Vagina (tissue), 2 donors: ENCODE data around the gene MRPS21. TPM values are rescaled to one million over a fixed set of nuclear protein-coding genes. Genes with fewer than 3 reads are reported as not detected.
"Not testable (repeated sequence)": the region's sequence is repeated elsewhere in the genome, so short reads cannot be mapped to it uniquely, and the experiment has no call there.

Source experiments
- DNase-seq, 2 donors: peaks; one replicate each; pipeline ENCODE4 v3.0.0-alpha.2; 2017; ENCODE audit errors: extremely low spot score in 2 of 2
- H3K27ac ChIP-seq: fragments of 200-600 bp; sonication (generic); one replicate; pipeline ENCODE4 v1.5.1; 2019
- H3K27me3 ChIP-seq: fragments of 200-600 bp; sonication (generic); one replicate; pipeline ENCODE4 v1.5.1; 2019
- H3K36me3 ChIP-seq, 2 donors: fragments of 200-600 bp; sonication (generic); one replicate each; pipeline ENCODE4 v1.5.1; 2017 to 2019
- H3K4me1 ChIP-seq: fragments of 200-600 bp; sonication (generic); one replicate; pipeline ENCODE4 v1.5.1; 2019
- H3K4me3 ChIP-seq, 2 donors: fragments of 200-600 bp; sonication (generic); 1 replicate in 1 of 2; 2 replicates in 1 of 2; pipeline ENCODE4 v1.5.1; 2016 to 2019
- H3K9me3 ChIP-seq: fragments of 200-600 bp; sonication (generic); one replicate; pipeline ENCODE4 v1.5.1; 2019
- CTCF ChIP-seq, 3 experiments: fragments of 450-650 bp in 2 of 3; fragments of 200-600 bp in 1 of 3; sonication (generic) in 1 of 3; IDR thresholded peaks; one replicate each; pipeline ENCODE4 v1.5.1; 2017 to 2019; ENCODE audit warnings: antibody characterized with exemption in 3 of 3, mild to moderate bottlenecking in 2 of 3, moderate library complexity in 2 of 3
- POLR2A ChIP-seq, 2 donors: fragments of 450-650 bp; IDR thresholded peaks; one replicate each; pipeline ENCODE4 v1.6.1; 2017; ENCODE audit warnings: antibody characterized with exemption in 2 of 2, mild to moderate bottlenecking in 2 of 2, moderate library complexity in 2 of 2
- POLR2AphosphoS5 ChIP-seq, 2 donors: sonication (generic); formaldehyde crosslinking; IDR thresholded peaks; one replicate each; pipeline ENCODE4 v1.9.0; 2017; ENCODE audit warnings: antibody characterized with exemption in 2 of 2, mild to moderate bottlenecking in 2 of 2, low read depth in 1 of 2; ENCODE audit not compliant: insufficient read depth in 1 of 2
- intact Hi-C: fragments of 100-400 bp; cut with DNase I; formaldehyde crosslinking; loops from one replicate; pipeline ENCODE4 v1.15.1; 2023
- total RNA-seq: library from RNA; depleted of rRNA; stranded (reverse); fragments of >200 nt; gene quantifications from one replicate; pipeline ENCODE4 v1.2.3, GENCODE V29; 2016

The MRPS21 gene
- total RNA-seq, 1 donor from 2014 or later: 34.6 TPM

- no peak for DNase-seq
- Histone ChIP-seq H3K27ac (no peak overlapping the region), H3K4me1 (no peaks in the 10 kb centered on the region), H3K4me3 (no peak overlapping the region), H3K27me3 (no peaks in the 10 kb centered on the region), H3K36me3 (peaks cover 0 to 20% of the 10 kb centered on the region in 2 donors), H3K9me3 (no peaks in the 10 kb centered on the region)
- TF ChIP-seq CTCF (IDR thresholded peaks at IDR 0.05) (no peak), POLR2A (IDR thresholded peaks at IDR 0.05) (no peak)
- intact Hi-C loops: no loop called here
These were observed 8.7 kb downstream of the MRPS21 start for GRCh38 chr1:150302338-150302737.

DNA sequence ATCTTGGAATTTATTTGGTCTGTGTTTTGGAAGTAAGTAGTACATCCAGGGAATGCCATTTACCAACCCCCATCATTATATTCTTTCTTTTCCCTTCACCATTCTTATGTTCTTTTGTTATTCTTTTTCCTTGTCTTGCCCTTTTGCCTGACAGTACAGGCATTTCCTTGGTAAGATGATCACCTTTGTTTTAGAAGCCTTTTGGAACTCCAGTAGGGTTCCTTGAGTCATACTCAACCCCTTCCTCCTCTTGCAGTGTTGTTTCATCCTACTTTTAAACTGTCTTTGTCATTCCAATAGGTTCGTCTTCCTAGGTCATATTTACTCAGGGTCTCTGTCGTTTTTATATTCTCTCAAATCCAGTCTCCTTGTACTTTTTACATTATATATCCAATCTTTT is 9.2 kb downstream of the MRPS21 start:
- TF ChIP-seq CTCF (IDR thresholded peaks at IDR 0.05) (no peak), POLR2AphosphoS5 (IDR thresholded peaks at IDR 0.05; ENCODE audit: insufficient read depth in 1 of 2, low read depth in 1 of 2) (no peak), POLR2A (IDR thresholded peaks at IDR 0.05) (no peak)
- Histone ChIP-seq H3K27me3 (no peaks in the 10 kb centered on the region), H3K4me3 (no peak overlapping the region), H3K9me3 (no peaks in the 10 kb centered on the region), H3K36me3 (peaks cover 0 to 25% of the 10 kb centered on the region in 2 donors), H3K27ac (no peak overlapping the region), H3K4me1 (no peaks in the 10 kb centered on the region)
- intact Hi-C loops: no loop called here
- DNase-seq: no peak

DNA sequence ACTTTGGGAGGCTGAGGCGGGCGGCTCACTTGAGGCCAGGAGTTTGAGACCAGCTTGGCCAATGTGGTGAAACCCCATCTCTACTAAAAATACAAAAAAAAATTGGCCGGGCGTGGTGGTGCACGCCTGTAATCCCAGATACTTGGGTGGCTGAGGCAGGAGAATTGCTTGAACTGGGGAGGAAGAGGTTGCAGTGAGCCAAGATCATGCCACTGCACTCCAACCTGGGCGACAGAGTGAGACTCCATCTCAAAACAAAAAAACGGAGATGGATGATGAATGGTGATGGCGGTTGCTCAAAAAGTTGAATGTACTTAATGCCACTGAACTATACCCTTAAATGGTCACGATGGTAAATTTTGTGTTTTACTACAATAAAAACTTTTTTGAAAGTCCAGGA is 14.9 kb downstream of the MRPS21 start:
- peaks cover 0 to 10% of the 10 kb centered on the region in 2 donors for H3K36me3 ChIP-seq

DNA sequence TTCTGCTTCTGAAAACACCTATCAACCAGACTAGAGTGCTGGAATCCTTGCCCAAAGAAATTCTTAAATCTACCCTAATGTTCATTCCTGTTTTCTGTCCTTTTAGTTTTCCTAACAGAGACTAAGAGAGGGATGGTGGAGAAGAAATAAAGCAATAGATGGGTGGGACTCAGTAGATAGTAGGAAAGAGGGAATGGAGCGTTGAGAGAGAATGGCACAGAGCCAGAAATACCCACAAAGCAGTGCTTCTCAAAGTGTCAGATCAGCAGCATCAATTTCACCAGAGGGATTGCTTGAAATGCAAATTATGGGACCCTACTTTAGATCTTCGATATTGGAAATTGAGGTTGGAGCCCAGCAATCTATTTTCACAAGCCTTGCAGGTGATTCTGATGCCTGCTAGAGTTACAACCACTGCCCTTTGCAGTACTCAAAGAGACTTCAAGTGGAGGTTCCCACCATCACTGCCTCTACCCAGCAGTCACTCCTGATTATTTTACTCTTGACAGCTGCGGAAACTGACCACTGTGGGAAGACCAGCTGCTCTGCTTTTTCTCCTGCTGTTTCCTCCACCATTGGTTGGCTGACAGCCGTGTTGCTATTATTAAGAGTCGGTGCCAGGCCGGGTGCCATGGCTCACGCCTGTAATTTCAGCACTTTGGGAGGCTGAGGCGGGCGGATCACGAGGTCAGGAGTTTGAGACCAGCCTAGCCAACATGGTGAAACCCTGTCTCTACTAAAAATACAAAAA is 16.3 kb downstream of the MRPS21 start:
- intact Hi-C loops: no loop called here
- Histone ChIP-seq H3K4me3 (no peak overlapping the region), H3K27ac (no peak overlapping the region), H3K4me1 (no peaks in the 10 kb centered on the region), H3K9me3 (no peaks in the 10 kb centered on the region), H3K27me3 (no peaks in the 10 kb centered on the region), H3K36me3 (peaks cover 0 to 10% of the 10 kb centered on the region in 2 donors)
- DNase-seq: no peak
- TF ChIP-seq CTCF (IDR thresholded peaks at IDR 0.05) (no peak), POLR2AphosphoS5 (IDR thresholded peaks at IDR 0.05; ENCODE audit: insufficient read depth in 1 of 2, low read depth in 1 of 2) (no peak), POLR2A (IDR thresholded peaks at IDR 0.05) (no peak)

More for the DNA sequence above, 14.9 kb downstream of the MRPS21 start:
- intact Hi-C loops, H3K27me3 ChIP-seq, H3K9me3 ChIP-seq, H3K4me1 ChIP-seq, H3K4me3 ChIP-seq, H3K27ac ChIP-seq, DNase-seq: not testable (repeated sequence)

DNA sequence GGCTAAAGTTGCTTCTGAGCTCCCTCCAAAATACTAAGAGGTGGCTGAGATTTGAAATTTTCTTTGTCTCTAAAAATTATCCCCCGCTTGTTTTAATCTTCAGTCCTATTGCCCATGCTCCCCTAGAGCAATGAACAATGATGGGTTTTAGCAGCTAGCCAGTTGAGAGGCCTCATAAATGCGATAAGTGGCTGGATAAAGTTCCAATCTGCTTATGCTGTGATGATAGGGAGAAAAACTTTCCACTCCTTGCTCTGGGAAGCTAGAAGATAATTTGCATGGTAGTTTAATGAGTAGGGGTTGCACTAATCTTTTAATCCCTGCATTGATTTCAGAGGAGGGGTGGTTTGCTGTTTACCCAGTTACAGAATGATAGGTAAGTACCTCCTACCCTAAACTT is 18.1 kb downstream of the MRPS21 start:
- intact Hi-C loops: no loop called here
- Histone ChIP-seq H3K4me3 (no peak overlapping the region), H3K27ac (no peak overlapping the region), H3K4me1 (no peaks in the 10 kb centered on the region), H3K9me3 (no peaks in the 10 kb centered on the region), H3K36me3 (peaks cover 0 to 10% of the 10 kb centered on the region in 2 donors), H3K27me3 (no peaks in the 10 kb centered on the region)
- TF ChIP-seq CTCF (IDR thresholded peaks at IDR 0.05) (no peak), POLR2A (IDR thresholded peaks at IDR 0.05) (no peak), POLR2AphosphoS5 (IDR thresholded peaks at IDR 0.05; ENCODE audit: insufficient read depth in 1 of 2, low read depth in 1 of 2) (no peak)
- DNase-seq: no peak

- H3K27me3 ChIP-seq, intact Hi-C loops, H3K4me1 ChIP-seq, H3K36me3 ChIP-seq, DNase-seq, H3K9me3 ChIP-seq, H3K27ac ChIP-seq, H3K4me3 ChIP-seq: not testable (repeated sequence)
These were observed 21.0 kb downstream of the MRPS21 start for GRCh38 chr1:150314691-150315090.
